ENCODE measurements around the gene HYAL1.

DNA sequence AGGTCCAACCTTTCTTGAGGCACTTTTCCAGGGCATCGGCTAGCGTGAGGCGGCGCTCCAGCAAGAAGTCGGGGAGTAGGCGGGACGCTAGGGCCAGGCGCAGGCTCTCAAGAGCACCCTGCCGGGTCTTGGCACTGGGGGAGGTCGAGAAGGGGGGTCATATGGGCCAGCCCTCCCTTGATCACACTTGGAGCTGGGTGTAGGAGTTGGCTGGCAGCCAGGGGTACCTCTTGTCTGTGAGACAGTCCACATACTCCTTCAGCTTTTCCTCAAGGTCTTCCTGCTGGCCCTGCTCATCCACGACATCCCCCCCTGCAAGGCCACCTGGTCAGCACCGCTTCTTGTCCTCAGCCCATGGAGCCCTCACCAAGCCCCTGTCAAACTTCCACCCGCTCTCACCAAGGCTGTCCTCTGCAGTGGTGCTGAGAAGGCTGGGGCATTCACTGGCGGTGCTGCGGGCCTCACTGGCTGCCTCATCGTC lies 13.2 kb downstream of the HYAL1 start:
- TF ChIP-seq, protein P1, sequence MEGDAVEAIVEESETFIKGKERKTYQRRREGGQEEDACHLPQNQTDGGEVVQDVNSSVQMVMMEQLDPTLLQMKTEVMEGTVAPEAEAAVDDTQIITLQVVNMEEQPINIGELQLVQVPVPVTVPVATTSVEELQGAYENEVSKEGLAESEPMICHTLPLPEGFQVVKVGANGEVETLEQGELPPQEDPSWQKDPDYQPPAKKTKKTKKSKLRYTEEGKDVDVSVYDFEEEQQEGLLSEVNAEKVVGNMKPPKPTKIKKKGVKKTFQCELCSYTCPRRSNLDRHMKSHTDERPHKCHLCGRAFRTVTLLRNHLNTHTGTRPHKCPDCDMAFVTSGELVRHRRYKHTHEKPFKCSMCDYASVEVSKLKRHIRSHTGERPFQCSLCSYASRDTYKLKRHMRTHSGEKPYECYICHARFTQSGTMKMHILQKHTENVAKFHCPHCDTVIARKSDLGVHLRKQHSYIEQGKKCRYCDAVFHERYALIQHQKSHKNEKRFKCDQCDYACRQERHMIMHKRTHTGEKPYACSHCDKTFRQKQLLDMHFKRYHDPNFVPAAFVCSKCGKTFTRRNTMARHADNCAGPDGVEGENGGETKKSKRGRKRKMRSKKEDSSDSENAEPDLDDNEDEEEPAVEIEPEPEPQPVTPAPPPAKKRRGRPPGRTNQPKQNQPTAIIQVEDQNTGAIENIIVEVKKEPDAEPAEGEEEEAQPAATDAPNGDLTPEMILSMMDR (IDR thresholded peaks at IDR 0.05), result no peak
- TF ChIP-seq POLR2A (IDR thresholded peaks at IDR 0.05), result no peak

All from prostate gland (tissue), 2 donors.